K562 (cell line): ENCODE measurements around the gene SLAMF7. TPM values are rescaled to one million over a fixed set of nuclear protein-coding genes. Genes with fewer than 3 reads are reported as not detected.

ENCODE experiments used
- GTF2A2 ChIP-seq: IDR thresholded peaks from 2 replicates; pipeline ENCODE4 v1.6.1; 2016; ENCODE audit warnings: mild to moderate bottlenecking, missing genetic modification characterization, missing compliant biosample characterization
- HNRNPUL1 ChIP-seq: fragments of 200-400 bp; formaldehyde crosslinking; IDR thresholded peaks from 2 replicates; pipeline ENCODE4 v1.6.1; 2017; ENCODE audit warnings: low read length
- MCM2 ChIP-seq: fragments of 450-650 bp; IDR thresholded peaks from 2 replicates; pipeline ENCODE4 v1.6.1; 2017; ENCODE audit warnings: low read depth, mild to moderate bottlenecking
- MTA1 ChIP-seq: fragments of 450-650 bp; IDR thresholded peaks from 2 replicates; pipeline ENCODE4 v1.6.1; 2017; ENCODE audit warnings: borderline replicate concordance
- PHTF2 ChIP-seq: fragments of 250-450 bp; sonication (Bioruptor Pico); IDR thresholded peaks from 2 replicates; pipeline ENCODE4 v1.5.0; 2021; ENCODE audit warnings: mild to moderate bottlenecking
- RBM34 ChIP-seq: fragments of 200-400 bp; formaldehyde crosslinking; IDR thresholded peaks from 2 replicates; pipeline ENCODE4 v1.6.1; 2018; ENCODE audit warnings: low read length, borderline replicate concordance; ENCODE audit not compliant: insufficient read depth
- ZBTB8A ChIP-seq: fragments of 450-650 bp; IDR thresholded peaks from 2 replicates; pipeline ENCODE4 v1.6.1; 2018; ENCODE audit warnings: mild to moderate bottlenecking, moderate library complexity; ENCODE audit not compliant: partially characterized antibody
- ZKSCAN3 ChIP-seq: fragments of 250-450 bp; sonication (Bioruptor Pico); IDR thresholded peaks from 2 replicates; pipeline ENCODE4 v1.4.0; 2020
- ZNF644 ChIP-seq: fragments of 200-800 bp; sonication (Bioruptor generic); IDR thresholded peaks from 2 replicates; pipeline ENCODE4 v1.6.1; 2016; ENCODE audit warnings: low read depth, missing genetic modification characterization, missing compliant biosample characterization
- polyA plus RNA-seq, 8 experiments: library from polyadenylated mRNA; depleted of rRNA in 4 of 8; stranded (reverse) in 5 of 8; unstranded in 3 of 8; fragments of >200 nt; fragmentation: Nextera tagmentation in 2 of 8; fragmentation: Illumina TruSeq in 1 of 8; extraction: Ambion mirVana in 2 of 8; extraction: Trizol in 1 of 8; gene quantifications; 2 replicates each; pipeline versions ENCODE4 v1.2.1 to v1.2.3, GENCODE V29; 2011 to 2014; ENCODE audit warnings: inconsistent platforms in 1 of 8, missing spikeins in 1 of 8
- total RNA-seq, 7 experiments: library from RNA; depleted of rRNA in 6 of 7; stranded (reverse); fragments of >200 nt in 6 of 7; fragmentation: Illumina TruSeq in 2 of 7; extraction: Trizol in 2 of 7; gene quantifications; 2 replicates each; pipeline versions ENCODE4 v1.2.1 to v1.2.3, GENCODE V29; 2011 to 2021; ENCODE audit warnings: low replicate concordance in 1 of 7
- TF ChIP-seq, protein P1 (sequence below): fragments of 450-650 bp; IDR thresholded peaks from 2 replicates; pipeline ENCODE4 v1.6.1; 2016; ENCODE audit warnings: mild to moderate bottlenecking, moderate library complexity
- TF ChIP-seq, protein P2 (sequence below): fragments of 250-450 bp; sonication (Bioruptor Pico); IDR thresholded peaks from 2 replicates; pipeline ENCODE4 v1.5.0; 2021

Gene SLAMF7
- total and polyA plus RNA-seq, 9 of the 15 experiments (the other 6 are each of a cell fraction or from before 2014, with no cell fraction given) = 0.11 to 1.2 (median 0.22) TPM; not detected in 2

DNA sequence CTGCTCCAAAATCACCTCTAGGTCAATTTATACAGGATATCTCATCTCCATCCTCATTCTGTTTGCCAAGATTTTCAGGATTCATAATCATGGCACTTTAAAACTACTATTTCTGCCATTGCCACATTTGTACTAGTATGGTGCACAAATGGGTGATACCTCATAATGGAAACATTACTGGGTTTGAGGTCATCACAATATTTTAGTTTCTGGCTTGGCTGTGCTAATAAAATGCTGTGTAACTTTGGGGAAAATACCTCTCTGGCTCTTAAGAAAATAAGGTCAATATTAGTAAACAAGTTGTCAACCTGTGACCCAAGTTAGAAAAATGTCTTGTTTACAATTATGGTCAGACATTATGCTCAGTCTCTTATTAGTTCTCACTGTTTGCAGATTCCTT lies 4.7 kb upstream of the SLAMF7 start (continued):
- TF ChIP-seq, protein P1, sequence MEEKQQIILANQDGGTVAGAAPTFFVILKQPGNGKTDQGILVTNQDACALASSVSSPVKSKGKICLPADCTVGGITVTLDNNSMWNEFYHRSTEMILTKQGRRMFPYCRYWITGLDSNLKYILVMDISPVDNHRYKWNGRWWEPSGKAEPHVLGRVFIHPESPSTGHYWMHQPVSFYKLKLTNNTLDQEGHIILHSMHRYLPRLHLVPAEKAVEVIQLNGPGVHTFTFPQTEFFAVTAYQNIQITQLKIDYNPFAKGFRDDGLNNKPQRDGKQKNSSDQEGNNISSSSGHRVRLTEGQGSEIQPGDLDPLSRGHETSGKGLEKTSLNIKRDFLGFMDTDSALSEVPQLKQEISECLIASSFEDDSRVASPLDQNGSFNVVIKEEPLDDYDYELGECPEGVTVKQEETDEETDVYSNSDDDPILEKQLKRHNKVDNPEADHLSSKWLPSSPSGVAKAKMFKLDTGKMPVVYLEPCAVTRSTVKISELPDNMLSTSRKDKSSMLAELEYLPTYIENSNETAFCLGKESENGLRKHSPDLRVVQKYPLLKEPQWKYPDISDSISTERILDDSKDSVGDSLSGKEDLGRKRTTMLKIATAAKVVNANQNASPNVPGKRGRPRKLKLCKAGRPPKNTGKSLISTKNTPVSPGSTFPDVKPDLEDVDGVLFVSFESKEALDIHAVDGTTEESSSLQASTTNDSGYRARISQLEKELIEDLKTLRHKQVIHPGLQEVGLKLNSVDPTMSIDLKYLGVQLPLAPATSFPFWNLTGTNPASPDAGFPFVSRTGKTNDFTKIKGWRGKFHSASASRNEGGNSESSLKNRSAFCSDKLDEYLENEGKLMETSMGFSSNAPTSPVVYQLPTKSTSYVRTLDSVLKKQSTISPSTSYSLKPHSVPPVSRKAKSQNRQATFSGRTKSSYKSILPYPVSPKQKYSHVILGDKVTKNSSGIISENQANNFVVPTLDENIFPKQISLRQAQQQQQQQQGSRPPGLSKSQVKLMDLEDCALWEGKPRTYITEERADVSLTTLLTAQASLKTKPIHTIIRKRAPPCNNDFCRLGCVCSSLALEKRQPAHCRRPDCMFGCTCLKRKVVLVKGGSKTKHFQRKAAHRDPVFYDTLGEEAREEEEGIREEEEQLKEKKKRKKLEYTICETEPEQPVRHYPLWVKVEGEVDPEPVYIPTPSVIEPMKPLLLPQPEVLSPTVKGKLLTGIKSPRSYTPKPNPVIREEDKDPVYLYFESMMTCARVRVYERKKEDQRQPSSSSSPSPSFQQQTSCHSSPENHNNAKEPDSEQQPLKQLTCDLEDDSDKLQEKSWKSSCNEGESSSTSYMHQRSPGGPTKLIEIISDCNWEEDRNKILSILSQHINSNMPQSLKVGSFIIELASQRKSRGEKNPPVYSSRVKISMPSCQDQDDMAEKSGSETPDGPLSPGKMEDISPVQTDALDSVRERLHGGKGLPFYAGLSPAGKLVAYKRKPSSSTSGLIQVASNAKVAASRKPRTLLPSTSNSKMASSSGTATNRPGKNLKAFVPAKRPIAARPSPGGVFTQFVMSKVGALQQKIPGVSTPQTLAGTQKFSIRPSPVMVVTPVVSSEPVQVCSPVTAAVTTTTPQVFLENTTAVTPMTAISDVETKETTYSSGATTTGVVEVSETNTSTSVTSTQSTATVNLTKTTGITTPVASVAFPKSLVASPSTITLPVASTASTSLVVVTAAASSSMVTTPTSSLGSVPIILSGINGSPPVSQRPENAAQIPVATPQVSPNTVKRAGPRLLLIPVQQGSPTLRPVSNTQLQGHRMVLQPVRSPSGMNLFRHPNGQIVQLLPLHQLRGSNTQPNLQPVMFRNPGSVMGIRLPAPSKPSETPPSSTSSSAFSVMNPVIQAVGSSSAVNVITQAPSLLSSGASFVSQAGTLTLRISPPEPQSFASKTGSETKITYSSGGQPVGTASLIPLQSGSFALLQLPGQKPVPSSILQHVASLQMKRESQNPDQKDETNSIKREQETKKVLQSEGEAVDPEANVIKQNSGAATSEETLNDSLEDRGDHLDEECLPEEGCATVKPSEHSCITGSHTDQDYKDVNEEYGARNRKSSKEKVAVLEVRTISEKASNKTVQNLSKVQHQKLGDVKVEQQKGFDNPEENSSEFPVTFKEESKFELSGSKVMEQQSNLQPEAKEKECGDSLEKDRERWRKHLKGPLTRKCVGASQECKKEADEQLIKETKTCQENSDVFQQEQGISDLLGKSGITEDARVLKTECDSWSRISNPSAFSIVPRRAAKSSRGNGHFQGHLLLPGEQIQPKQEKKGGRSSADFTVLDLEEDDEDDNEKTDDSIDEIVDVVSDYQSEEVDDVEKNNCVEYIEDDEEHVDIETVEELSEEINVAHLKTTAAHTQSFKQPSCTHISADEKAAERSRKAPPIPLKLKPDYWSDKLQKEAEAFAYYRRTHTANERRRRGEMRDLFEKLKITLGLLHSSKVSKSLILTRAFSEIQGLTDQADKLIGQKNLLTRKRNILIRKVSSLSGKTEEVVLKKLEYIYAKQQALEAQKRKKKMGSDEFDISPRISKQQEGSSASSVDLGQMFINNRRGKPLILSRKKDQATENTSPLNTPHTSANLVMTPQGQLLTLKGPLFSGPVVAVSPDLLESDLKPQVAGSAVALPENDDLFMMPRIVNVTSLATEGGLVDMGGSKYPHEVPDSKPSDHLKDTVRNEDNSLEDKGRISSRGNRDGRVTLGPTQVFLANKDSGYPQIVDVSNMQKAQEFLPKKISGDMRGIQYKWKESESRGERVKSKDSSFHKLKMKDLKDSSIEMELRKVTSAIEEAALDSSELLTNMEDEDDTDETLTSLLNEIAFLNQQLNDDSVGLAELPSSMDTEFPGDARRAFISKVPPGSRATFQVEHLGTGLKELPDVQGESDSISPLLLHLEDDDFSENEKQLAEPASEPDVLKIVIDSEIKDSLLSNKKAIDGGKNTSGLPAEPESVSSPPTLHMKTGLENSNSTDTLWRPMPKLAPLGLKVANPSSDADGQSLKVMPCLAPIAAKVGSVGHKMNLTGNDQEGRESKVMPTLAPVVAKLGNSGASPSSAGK = no peak
- TF ChIP-seq GTF2A2 (tag) (no peak), RBM34 (no peak), MCM2 (no peak), PHTF2 (CRISPR knock-in tag) (no peak), ZNF644 (no peak), MTA1 (no peak), HNRNPUL1 (no peak), ZKSCAN3 (CRISPR knock-in tag) (no peak), ZBTB8A (no peak)
- TF ChIP-seq, protein P2, sequence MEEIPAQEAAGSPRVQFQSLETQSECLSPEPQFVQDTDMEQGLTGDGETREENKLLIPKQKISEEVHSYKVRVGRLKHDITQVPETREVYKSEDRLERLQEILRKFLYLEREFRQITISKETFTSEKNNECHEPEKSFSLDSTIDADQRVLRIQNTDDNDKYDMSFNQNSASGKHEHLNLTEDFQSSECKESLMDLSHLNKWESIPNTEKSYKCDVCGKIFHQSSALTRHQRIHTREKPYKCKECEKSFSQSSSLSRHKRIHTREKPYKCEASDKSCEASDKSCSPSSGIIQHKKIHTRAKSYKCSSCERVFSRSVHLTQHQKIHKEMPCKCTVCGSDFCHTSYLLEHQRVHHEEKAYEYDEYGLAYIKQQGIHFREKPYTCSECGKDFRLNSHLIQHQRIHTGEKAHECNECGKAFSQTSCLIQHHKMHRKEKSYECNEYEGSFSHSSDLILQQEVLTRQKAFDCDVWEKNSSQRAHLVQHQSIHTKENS (CRISPR knock-in tag) = no peak
